Left lobe of liver (tissue), 1 donor: ENCODE data around the gene MDP1. TPM values are rescaled to one million over a fixed set of nuclear protein-coding genes. Genes with fewer than 3 reads are reported as not detected.

ENCODE experiments used
- total RNA-seq: library from RNA; stranded (reverse); gene quantifications from one replicate; pipeline ENCODE4 v1.2.1, GENCODE V29; 2021
- donor health status: DM: no; HTN: yes; CAD: no.

MDP1 gene
- total RNA-seq, 1 donor from 2014 or later: 5.0 TPM

Other genes starting within 250 kb of the MDP1 start
- gene DHRS4L2, start 227.1 kb downstream of the MDP1 start, total RNA-seq: 46.4 TPM
- 2.0 TPM for gene CARMIL3, start 164.1 kb downstream of the MDP1 start, total RNA-seq
- gene CPNE6, start 144.5 kb downstream of the MDP1 start, total RNA-seq: 0.40 TPM
- 590 TPM for gene PCK2, start 121.8 kb downstream of the MDP1 start, total RNA-seq
- 212 TPM for gene DCAF11, start 101.3 kb downstream of the MDP1 start, total RNA-seq
- 3.5 TPM for gene NRL, start 101.1 kb downstream of the MDP1 start, total RNA-seq
- 34.9 TPM for gene FITM1, start 85.4 kb downstream of the MDP1 start, total RNA-seq
- 98.1 TPM for gene PSME1, start 79.9 kb downstream of the MDP1 start, total RNA-seq
- 24.2 TPM for gene EMC9, start 74.5 kb downstream of the MDP1 start, total RNA-seq
- gene PSME2, start 69.5 kb downstream of the MDP1 start, total RNA-seq: 124 TPM
- 28.6 TPM for gene RNF31, start 68.6 kb downstream of the MDP1 start, total RNA-seq
- gene IRF9, start 54.8 kb downstream of the MDP1 start, total RNA-seq: 25.1 TPM
- 2.6 TPM for gene REC8, start 44.0 kb downstream of the MDP1 start, total RNA-seq
- gene IPO4, start 27.2 kb downstream of the MDP1 start, total RNA-seq: 20.2 TPM
- gene TM9SF1, start 20.6 kb downstream of the MDP1 start, total RNA-seq: 47.1 TPM
- gene TSSK4, start 10.4 kb downstream of the MDP1 start, total RNA-seq: 0.35 TPM
- 14.4 TPM for gene CHMP4A, start 2.6 kb downstream of the MDP1 start, total RNA-seq
- gene NEDD8, start 16.3 kb upstream of the MDP1 start, total RNA-seq: 66.7 TPM
- 30.3 TPM for gene GMPR2, start 16.9 kb upstream of the MDP1 start, total RNA-seq
- 24.2 TPM for gene TINF2, start 26.6 kb upstream of the MDP1 start, total RNA-seq
- gene TGM1, start 47.1 kb upstream of the MDP1 start, total RNA-seq: 1.8 TPM
- gene RABGGTA, start 55.5 kb upstream of the MDP1 start, total RNA-seq: 15.8 TPM
- gene DHRS1, start 83.7 kb upstream of the MDP1 start, total RNA-seq: 91.0 TPM
- gene NOP9, start 83.8 kb upstream of the MDP1 start, total RNA-seq: 17.2 TPM
- gene CIDEB, start 91.9 kb upstream of the MDP1 start, total RNA-seq: 216 TPM
- 6.9 TPM for gene LTB4R2, start 94.1 kb upstream of the MDP1 start, total RNA-seq
- 7.2 TPM for gene LTB4R, start 95.4 kb upstream of the MDP1 start, total RNA-seq
- gene ADCY4, start 119.0 kb upstream of the MDP1 start, total RNA-seq: 5.5 TPM
- gene RIPK3, start 123.9 kb upstream of the MDP1 start, total RNA-seq: 0.68 TPM
- 1.4 TPM for gene NFATC4, start 152.1 kb upstream of the MDP1 start, total RNA-seq
- 2.3 TPM for gene NYNRIN, start 182.9 kb upstream of the MDP1 start, total RNA-seq
- 1.4 TPM for gene CBLN3, start 213.6 kb upstream of the MDP1 start, total RNA-seq
- gene KHNYN, start 213.9 kb upstream of the MDP1 start, total RNA-seq: 29.3 TPM
- gene SDR39U1, start 226.7 kb upstream of the MDP1 start, total RNA-seq: 32.4 TPM